Measurements from ENCODE around the gene USP36.

DNA sequence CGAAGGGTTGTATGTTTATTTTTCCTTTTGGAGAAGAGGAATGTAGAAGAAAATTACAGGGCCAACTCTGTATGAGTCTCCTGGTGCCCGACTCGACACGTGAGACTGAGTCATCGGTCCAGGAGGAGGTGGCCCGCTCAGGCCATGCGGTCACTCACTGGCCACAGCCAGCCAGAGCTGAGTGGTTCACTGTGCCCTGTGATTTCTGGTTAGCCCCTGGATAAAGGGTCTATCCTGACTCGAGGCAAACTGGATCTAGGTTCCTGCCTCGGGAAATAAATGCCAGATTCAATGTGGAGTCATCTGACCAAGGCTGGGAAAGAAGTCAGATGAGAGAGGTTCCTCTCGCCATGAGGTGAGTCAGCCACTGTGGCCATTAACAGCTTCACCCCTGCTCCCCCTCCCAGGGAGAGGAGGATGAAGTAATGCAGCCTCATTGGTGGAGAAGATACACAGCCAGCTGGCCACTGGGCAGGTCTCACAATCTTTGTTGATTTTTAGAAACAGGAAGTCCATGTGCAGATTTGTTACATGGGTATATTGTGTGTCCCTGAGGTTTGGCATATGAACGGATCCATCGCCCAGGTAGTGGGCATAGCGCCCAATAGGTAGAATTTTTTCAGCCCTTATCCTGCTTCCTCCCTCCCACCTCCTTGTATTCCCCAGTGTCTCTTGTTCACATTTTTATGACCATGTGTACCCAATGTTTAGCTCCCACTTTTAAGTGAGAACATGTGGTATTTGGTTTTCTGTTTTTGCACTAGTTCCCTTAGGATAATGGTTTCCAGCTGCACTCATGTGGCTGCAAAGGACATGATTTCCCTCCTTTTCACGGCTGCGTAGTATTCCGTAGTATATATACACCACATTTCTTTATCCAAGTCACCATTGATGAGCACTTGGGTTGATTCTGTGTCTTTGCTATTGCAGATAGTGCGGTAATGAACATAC, 21.7 kb upstream of the USP36 start:
- no peak for TF ChIP-seq POLR2A (IDR thresholded peaks at IDR 0.05)
- TF ChIP-seq, protein P1, sequence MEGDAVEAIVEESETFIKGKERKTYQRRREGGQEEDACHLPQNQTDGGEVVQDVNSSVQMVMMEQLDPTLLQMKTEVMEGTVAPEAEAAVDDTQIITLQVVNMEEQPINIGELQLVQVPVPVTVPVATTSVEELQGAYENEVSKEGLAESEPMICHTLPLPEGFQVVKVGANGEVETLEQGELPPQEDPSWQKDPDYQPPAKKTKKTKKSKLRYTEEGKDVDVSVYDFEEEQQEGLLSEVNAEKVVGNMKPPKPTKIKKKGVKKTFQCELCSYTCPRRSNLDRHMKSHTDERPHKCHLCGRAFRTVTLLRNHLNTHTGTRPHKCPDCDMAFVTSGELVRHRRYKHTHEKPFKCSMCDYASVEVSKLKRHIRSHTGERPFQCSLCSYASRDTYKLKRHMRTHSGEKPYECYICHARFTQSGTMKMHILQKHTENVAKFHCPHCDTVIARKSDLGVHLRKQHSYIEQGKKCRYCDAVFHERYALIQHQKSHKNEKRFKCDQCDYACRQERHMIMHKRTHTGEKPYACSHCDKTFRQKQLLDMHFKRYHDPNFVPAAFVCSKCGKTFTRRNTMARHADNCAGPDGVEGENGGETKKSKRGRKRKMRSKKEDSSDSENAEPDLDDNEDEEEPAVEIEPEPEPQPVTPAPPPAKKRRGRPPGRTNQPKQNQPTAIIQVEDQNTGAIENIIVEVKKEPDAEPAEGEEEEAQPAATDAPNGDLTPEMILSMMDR (IDR thresholded peaks at IDR 0.05) = no peak
- TF ChIP-seq POLR2AphosphoS5 (IDR thresholded peaks at IDR 0.05) = peak; percentile 28 to 62 (median 57)
- no peak for TF ChIP-seq EP300 (IDR thresholded peaks at IDR 0.05; ENCODE audit: low read depth)
